ENCODE results near the gene FBXL4.

Gene FBXL4

DNA sequence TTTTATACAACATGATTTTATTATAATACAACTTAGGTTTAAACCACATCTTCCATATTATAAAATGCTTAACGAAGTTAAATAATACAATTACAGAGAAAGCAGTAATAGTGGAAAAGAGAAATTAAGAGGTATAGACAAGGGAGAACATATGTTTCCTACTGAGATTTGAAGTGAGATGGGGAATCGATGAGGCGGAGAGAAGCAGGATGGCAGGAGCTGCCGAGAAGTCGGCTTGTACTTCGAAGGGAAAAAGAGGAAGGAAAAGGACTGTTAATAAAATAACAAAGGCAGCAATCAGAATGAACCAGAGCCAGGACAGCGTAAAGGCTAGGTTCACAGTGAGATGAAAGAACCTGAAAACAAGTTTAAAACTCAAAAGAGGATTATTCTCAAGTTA lies 15.4 kb downstream of the FBXL4 start:
- no peak for DNase-seq (ENCODE audit: extremely low read depth, low read depth)
- no peak for TF ChIP-seq CTCF (IDR thresholded peaks at IDR 0.05; ENCODE audit: low read depth, low read length)

GRCh38 chr6:98931696-98932095 lies 16.1 kb downstream of the FBXL4 start:
- TF ChIP-seq CTCF (IDR thresholded peaks at IDR 0.05; ENCODE audit: low read depth, low read length) = no peak
- no peak for DNase-seq (ENCODE audit: extremely low read depth, low read depth)

DNA sequence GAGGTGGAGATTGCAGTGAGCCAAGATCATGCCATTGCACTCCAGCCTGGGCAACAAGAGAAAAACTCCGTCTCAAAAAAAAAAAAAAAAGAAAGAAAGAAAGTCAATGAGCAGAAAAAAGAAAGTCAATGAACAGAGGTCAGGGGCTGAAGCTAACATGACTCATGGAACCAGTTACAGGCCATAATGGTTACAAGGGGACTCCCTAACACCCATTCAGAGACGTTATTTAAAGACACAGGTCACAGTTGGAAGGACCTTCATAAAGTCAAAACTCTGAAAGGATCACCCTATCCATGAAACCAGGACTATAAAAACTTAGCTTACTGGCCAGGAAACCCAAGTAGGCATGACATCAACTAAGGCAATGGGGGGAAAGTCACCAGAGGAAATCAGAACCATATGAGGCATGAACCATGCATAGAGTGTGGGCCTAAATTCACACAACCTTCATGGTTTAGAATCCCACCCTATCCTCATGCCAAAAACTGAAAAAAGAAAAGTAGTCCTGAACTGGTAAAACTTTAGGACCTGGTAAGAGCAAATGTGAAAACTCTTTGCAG lies 18.2 kb downstream of the FBXL4 start:
- no peak for DNase-seq (ENCODE audit: extremely low read depth, low read depth)
- TF ChIP-seq CTCF (IDR thresholded peaks at IDR 0.05; ENCODE audit: low read depth, low read length) = no peak

GRCh38 chr6:98928688-98929087 lies 19.1 kb downstream of the FBXL4 start:
- no peak for DNase-seq (ENCODE audit: extremely low read depth, low read depth)
- TF ChIP-seq CTCF (IDR thresholded peaks at IDR 0.05; ENCODE audit: low read depth, low read length) = no peak

DNA sequence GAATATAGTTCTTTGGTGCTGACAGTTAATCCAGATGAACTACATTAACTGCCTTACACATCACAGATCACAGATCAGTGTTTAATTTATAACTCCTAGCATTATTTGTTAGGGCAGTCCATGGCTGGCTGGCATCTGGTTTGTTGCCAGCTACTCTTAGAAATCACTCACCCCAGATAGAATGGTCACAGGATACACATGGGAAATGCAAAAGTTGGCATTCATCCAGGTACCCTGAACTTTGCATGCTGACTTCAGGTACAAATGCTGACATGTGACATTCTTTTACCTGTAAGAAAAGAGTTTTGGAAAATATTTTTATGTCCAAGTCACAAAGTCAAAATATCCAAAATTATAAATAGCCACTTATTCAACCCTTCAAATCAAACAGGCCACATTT lies 20.2 kb downstream of the FBXL4 start:
- TF ChIP-seq CTCF (IDR thresholded peaks at IDR 0.05; ENCODE audit: low read depth, low read length) = no peak
- DNase-seq (ENCODE audit: extremely low read depth, low read depth) = no peak

- no peak for DNase-seq (ENCODE audit: extremely low read depth, low read depth)
- TF ChIP-seq CTCF (IDR thresholded peaks at IDR 0.05; ENCODE audit: low read depth, low read length) = no peak
Observed at GRCh38 chr6:98925831-98926230, 21.9 kb downstream of the FBXL4 start.

DNA sequence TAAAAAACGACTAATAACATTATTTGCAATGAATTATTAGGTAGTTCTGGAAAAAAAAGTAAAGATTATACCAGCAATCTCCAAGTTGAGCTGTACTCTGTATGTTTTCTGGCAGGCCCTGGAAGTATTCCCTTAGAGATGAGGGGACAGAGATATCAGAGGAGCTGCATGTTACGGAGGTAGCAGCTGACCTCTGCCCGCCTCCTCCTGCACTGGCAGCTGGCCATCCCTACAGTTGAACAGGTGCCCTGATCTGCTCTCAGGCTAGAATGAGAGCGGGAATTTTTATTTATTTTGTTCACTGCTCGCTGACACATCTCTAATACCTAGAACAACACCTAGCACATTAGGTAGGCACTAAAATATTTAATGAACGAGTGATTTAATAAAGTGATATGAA lies 23.1 kb downstream of the FBXL4 start:
- no peak for DNase-seq (ENCODE audit: extremely low read depth, low read depth)
- no peak for TF ChIP-seq CTCF (IDR thresholded peaks at IDR 0.05; ENCODE audit: low read depth, low read length)

Measured in AG09319 (cell line).